WTC11 (cell line): ENCODE data around the gene ENTR1.

Source experiments
- NR3C1 ChIP-seq: sonication (generic); formaldehyde crosslinking; conservative IDR thresholded peaks from 2 replicates; pipeline ENCODE4 v1.8.1; 2023; ENCODE audit warnings: low read depth, mild to moderate bottlenecking, missing genetic modification reagents
- TF ChIP-seq, protein P1 (sequence below): sonication (generic); formaldehyde crosslinking; conservative IDR thresholded peaks from 2 replicates; pipeline ENCODE4 v1.8.1; 2022; ENCODE audit warnings: mild to moderate bottlenecking, missing genetic modification reagents
- TF ChIP-seq, protein P2 (sequence below): fragments of 200-600 bp; IDR thresholded peaks from 2 replicates; pipeline ENCODE4 v1.8.0; 2022; ENCODE audit warnings: antibody characterized with exemption

DNA sequence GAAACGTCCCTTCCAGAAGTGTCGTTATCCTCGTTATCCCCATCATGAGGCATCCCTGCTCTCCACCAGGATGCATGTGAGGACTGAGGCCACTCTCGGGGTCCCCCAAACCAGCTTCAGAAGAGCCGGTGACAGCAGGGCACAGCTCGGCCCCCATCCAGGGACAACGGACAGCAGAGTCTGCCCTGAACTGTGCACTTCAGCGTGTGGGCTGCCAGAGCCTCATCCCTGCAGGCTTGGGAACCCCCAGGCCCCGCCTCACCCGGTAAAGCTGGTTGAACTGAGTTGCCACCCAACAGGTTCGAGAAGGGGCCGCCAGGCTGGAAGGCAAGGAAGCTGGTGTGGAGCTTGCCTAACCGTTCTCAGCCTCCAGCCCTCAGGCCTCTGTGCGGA is 36.2 kb downstream of the ENTR1 start:
- TF ChIP-seq, protein P1, sequence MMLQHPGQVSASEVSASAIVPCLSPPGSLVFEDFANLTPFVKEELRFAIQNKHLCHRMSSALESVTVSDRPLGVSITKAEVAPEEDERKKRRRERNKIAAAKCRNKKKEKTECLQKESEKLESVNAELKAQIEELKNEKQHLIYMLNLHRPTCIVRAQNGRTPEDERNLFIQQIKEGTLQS (CRISPR knock-in tag): no peak
- TF ChIP-seq, protein P2, sequence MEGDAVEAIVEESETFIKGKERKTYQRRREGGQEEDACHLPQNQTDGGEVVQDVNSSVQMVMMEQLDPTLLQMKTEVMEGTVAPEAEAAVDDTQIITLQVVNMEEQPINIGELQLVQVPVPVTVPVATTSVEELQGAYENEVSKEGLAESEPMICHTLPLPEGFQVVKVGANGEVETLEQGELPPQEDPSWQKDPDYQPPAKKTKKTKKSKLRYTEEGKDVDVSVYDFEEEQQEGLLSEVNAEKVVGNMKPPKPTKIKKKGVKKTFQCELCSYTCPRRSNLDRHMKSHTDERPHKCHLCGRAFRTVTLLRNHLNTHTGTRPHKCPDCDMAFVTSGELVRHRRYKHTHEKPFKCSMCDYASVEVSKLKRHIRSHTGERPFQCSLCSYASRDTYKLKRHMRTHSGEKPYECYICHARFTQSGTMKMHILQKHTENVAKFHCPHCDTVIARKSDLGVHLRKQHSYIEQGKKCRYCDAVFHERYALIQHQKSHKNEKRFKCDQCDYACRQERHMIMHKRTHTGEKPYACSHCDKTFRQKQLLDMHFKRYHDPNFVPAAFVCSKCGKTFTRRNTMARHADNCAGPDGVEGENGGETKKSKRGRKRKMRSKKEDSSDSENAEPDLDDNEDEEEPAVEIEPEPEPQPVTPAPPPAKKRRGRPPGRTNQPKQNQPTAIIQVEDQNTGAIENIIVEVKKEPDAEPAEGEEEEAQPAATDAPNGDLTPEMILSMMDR: no peak
- no peak for TF ChIP-seq NR3C1 (CRISPR knock-in tag)
